Body of pancreas (tissue), 4 donors: ENCODE results near the gene GRM8.

ENCODE experiments used
- POLR2A ChIP-seq, 3 donors: fragments of 450-650 bp; IDR thresholded peaks; one replicate each; pipeline ENCODE4 v1.6.1; 2016; ENCODE audit warnings: antibody characterized with exemption in 3 of 3, mild to moderate bottlenecking in 2 of 3
- TF ChIP-seq, protein P1 (sequence below), 7 experiments: fragments of 450-650 bp in 4 of 7; fragments of 200-600 bp in 3 of 7; sonication (generic) in 3 of 7; IDR thresholded peaks; one replicate each; pipeline ENCODE4 v1.5.1; 2016 to 2019; ENCODE audit warnings: antibody characterized with exemption in 7 of 7

DNA sequence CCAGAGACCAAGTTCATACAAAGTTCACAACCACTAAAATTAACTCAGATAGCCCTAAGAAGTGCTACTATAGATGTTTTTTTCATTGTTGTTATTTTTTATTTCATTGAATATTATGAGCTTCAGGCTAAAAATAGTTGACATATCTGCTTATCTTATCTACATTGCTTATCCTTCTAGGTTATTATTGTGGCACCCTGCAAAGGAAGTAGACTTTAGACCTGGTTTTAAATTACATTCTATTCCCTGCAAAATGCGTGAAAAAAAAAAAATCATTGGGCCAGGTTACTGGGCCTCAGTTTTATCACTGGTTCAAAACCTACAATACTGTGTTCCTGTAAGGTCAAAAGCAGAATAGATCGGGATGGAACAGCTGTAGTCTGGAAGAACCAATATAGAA lies 811.0 kb downstream of the GRM8 start:
- TF ChIP-seq, protein P1, sequence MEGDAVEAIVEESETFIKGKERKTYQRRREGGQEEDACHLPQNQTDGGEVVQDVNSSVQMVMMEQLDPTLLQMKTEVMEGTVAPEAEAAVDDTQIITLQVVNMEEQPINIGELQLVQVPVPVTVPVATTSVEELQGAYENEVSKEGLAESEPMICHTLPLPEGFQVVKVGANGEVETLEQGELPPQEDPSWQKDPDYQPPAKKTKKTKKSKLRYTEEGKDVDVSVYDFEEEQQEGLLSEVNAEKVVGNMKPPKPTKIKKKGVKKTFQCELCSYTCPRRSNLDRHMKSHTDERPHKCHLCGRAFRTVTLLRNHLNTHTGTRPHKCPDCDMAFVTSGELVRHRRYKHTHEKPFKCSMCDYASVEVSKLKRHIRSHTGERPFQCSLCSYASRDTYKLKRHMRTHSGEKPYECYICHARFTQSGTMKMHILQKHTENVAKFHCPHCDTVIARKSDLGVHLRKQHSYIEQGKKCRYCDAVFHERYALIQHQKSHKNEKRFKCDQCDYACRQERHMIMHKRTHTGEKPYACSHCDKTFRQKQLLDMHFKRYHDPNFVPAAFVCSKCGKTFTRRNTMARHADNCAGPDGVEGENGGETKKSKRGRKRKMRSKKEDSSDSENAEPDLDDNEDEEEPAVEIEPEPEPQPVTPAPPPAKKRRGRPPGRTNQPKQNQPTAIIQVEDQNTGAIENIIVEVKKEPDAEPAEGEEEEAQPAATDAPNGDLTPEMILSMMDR (IDR thresholded peaks at IDR 0.05): no peak
- TF ChIP-seq POLR2A (IDR thresholded peaks at IDR 0.05): no peak
